ENCODE data around the gene FGGY.

FGGY gene

DNA sequence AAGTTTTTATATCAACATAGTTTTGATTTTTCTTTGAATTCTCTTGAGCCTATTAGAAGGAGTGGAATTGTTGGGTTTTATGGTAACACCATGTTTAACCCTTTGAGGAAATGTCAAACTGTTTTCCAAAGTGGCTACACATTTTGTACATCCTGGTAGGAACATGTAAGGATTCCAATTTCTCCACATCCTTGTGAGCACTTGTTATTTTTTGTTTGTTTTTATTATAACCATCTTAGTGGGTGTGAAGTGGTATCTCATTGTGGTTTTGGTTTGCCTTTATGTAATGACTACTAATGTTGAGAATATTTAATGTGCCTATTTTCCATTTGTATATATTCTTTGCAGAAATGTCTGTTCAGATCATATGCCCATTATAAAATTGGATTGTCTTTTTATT is 120.5 kb downstream of the FGGY start:
- no peak for DNase-seq

DNA sequence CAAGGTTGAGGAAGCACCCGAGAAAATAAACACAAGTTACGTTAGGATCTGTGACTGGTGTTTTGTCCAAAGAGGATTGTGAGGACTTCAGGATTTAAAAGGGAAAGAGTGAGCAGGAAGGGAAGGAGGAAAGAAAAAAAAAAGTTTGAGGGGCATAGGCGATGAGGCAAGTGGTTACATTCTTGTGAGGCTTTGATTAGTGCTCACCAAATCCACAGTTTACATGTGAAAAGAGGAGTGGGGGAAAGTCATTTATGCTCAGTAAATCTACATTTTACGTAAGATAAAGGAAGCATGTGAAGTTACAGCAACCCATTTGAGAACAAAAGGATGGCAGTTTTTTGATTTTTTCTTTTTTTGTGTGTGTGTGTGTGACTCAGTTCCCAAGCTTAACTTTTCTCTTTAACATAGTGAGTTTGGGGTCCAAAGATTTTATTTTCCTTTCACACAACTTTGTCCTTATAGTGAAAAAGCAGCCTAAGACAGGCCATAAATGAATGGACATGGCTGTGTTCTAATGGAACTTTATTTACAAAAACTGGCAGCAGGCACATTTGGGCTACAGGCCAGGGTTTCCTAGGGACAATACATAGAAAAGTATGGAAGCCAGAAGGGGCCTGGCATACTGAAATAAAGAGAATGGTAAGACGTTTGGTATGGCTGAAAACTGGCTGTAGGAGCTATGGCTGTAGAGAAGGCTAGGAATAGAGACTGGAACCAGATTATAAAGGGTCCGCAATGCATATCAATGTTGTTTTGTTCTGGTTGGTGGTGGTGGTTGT is 121.7 kb downstream of the FGGY start:
- DNase-seq = no peak

DNA sequence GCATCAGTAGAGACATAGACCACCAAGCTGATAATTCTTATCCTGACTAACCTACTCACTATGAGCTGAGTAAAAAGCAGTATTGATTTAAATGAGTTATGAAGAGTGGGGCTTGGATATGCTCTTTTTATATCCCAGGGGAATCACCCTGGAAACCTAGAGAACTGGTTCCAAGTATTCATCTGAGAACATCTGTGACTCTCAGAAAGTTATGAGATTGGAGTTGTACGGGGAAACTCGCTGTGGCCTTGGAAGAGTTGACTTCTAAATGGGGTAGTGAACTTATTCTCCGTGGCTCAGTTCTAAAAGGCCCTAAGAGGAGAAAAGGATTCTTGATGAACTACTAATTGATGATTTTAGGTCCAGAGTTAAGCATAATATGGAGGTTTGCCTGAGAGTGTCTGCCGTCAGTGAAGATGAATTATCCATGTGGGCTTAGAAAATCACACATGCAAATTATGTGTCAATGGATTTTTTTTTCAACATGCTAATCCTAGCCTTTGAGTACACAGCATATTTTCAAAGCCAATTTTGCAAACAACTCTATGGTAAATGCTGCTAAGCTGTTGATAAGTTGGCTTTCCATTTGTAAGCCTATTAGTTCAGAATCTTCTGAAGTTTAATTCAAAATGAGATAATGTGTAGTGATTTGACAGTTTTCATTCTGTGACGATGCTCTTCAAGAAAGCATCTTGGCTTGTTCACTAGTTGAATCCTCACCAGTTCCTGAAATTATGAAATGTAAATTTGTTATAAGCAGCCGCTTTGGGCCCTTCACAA is 122.7 kb downstream of the FGGY start:
- no peak for DNase-seq

DNA sequence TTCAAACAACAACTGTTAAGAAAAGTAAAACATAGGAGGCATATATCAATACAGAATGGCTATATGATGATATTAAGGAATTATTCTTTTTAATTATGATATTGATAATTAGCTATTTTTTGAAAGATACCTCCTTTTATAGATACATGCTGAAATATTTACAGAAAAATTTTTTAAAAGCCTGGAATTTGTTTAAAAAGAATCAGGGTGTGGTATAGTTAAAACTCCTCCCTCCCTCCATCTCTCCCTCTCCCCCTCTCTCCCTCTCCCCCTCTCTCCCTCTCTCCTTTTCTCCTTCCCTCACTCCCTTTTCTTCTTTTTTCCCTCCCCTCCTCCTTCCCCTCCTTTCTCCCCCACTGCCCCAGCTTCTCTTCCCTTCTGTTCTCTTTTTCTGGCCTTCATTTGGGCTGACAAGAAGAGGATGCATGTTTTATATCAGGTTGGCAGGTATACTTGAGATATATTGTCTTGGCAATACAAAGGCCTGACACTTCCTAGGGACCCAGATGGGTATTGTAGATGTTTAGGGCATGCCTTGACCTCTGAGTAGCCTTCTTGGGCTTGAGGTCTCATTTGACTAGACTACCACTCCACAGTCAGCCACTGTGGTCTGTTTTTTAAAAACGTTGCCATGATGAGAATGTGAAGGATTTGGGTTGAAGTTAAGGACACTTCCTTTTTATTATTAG is 124.5 kb downstream of the FGGY start:
- no peak for DNase-seq

DNA sequence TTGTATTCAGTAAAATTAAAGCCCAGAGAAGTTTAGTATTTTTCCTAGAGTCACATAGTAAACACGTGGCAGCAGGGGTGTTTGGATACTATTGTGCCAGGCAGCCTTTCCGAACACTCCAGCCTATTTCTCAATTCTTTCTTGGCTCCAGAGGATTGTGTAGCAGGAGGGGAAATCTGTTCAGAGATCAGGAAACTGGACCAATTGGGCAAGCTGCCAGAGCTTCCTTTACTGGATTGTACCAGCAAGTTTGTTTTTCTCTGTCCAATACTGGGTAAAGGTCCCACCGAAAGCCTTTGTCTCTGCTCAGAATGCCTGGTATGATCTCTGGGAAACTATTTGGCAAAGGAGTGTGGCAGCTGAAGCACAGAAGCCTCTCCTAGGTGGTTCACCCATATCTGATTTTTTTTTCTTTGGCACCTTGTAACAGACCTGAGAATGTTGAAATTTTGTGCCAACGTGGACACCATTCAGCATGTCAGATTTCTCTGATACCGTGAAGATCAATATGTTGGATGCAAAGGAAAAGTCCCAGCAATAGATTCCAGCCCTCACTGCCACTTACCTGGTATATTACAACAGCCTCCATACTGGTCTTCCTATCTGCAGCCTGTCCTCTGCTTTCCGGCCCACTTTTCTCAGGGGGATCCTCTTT is 126.2 kb downstream of the FGGY start:
- no peak for DNase-seq

DNA sequence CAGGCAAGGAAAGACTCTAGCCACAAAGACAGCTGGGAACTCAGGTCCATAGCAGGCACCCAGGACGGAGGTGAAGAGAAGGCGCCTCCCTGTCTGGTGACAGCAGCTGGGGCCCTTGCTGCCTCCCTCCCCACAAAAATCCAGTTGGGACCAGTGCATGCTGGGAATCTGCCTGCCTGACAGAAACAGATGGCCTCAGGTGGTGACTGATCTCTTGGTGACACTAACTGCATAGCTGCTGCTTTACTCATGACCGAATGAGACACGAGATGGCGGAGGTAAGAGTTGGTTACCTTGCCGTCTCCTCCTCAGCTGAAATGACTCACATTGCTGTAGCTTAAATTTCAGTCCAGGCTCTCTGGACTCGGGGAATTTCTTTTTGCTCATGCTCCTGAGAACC is 130.3 kb downstream of the FGGY start:
- DNase-seq = peak; percentile 95

DNA sequence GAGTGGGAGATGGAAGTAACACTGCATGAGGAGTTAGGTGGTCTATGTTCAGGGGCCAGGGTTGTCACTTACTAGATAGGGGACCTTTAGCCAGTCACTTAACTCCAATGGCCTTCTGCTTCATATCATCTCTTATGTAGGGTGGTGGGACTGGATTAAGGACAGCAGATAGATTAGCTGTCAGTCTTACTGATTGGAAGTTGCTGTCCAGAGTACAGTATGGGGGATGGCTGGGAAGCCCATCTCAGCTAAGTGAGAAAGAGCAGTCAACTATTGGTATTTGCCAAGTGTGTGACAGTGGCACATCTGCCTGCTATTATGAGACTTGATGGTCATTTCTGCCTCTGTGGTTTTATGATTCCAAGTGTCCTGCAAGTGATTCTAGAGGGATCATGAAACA is 130.9 kb downstream of the FGGY start:
- DNase-seq = no peak

DNA sequence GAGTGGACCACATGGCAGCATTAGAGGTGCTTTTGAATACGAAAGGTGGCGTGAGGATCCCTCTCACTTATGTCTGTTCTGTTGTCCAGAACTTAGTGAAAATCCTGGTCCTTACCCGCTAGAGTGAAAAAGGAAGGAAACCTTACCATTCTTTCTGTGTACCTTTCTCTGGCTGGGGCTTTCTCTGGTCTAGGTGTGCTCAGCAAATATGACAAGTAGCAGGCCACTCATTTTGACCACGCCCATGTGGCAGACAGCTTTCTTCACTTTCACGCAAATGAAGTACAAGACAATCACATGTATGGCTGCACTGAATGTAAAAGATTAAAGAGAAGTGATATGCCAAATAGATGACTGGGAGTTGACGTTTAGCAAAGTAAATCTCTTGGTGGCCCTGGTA is 131.9 kb downstream of the FGGY start:
- no peak for DNase-seq

DNA sequence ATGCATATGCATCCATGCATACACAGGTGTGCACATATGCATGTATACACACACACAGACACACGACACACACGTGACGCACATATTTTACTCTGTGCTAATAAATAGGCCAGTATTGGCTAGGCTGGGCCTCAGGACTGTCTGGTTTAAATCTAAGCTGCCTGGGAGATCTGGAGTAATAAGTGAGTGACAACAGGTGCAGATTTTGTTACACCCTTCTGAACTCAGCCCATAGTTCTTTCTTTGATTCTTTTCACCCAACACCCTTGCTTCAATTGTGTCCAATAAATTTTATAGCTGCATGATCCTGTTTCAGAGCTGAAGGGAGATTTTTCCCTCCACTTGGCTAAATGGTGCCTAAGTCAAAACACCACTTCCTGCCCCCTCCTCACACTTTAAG is 132.8 kb downstream of the FGGY start:
- DNase-seq = no peak

DNA sequence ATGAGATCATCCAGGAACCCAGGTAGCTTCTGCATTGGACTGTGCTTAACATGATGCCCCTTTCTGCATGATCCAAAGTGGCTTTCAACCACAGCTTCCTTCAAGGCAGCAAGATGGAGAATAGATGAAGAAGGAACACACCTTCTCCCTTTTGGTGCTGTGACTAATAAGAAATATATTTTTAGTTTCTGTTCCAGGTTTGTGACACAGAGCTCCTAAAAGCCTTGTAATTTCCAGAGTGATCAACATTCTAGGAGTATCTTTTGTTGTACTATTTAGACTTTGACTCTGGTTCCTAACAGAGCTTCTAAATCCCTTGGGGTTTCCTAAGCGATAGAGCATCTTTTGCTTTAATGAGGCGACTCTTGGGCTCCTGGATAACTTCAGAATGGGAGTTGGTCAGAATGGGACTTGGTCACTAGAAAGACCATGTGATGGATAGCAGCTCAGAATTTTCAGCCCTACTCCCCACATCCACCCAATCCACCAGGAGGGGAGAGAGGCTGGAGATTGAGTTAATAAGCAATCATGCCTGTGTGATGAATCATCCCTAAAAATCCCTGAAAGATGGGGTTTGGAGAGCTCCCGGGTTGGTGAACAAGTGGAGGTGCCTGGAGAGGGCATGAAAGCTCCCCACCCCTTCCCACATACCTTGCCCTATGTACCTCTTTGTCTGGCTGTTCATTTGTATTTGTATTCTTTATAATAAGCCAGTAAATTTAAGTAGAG is 134.8 kb downstream of the FGGY start:
- no peak for DNase-seq

DNA sequence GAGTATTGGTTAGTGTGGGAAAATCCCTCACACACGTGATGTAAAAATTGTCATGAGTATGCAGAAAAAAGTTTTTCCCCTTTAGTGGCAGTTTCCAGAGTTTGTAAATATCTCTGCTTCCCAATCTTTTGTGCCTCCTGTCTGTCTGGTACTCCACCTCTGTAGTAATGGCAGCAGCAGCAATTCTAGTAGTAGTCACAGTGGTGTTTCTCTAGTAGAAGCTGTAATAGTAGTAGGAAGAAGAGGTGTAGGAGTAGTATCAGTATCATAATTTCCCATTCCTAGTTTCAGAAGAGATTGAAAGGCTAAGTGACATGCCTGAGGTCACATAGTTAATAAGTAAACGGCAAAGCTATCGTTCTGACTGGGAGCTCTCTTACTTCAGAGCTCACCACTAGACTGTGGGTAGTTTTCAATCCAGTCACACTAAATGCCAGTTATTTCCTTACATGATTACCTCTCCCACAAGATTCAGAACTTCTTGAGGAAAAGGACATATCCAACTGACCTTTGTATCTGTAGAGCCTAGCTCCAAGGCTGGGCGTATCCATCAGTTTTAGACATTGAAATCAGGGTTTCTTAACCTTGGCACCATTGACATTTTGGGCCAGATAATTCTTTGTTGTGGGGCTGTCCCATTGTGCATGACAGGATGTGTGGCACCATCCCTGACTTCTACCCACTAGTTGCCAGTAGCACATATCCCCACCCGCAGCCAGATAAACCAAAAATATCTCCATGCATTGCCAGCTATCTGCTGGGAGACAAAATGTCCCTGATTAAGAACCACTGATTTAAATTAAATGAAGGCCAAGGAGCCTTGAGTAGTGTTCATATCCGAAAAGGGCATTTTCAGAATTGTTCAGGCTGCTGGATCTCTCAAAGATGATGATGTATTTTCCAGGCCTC is 135.9 kb downstream of the FGGY start:
- DNase-seq = no peak

DNA sequence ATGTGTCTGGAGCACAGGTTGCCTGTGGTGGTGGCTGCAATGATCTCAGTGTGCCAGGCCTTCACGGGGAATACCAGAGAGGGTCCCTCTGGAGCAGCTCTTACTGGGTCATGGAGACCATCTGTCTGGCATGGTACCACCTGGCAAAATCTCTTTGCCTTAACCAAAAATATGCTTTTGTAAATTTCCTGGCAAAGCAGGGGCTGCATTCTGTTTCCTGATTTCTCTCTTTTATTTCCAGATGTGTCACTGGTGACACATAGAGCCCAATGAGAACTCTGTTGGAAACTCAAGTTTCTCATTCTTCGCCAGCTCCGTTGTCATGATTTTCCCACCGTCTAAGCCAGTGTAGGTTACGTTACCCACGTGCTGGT is 136.5 kb downstream of the FGGY start:
- DNase-seq = no peak

DNA sequence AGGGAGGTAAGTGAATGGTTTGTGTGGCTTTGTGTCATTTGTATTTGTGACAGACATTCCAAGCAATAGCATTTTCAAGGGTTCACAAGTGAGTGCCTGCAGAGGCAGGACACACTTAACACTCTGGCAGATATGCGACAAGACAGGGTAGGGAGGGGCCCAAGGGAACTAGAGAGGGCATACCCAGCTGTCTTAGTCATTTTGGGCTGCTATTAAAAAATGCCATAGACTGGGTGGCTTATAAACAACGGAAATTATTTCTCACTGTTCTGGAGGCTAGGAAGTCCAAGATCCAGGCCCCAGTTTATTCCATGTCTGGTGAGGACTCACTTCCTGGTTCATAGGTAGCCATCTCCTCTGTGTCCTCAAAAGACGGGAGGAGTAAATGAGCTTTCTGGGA is 137.4 kb downstream of the FGGY start:
- peak; percentile 69 for DNase-seq

DNA sequence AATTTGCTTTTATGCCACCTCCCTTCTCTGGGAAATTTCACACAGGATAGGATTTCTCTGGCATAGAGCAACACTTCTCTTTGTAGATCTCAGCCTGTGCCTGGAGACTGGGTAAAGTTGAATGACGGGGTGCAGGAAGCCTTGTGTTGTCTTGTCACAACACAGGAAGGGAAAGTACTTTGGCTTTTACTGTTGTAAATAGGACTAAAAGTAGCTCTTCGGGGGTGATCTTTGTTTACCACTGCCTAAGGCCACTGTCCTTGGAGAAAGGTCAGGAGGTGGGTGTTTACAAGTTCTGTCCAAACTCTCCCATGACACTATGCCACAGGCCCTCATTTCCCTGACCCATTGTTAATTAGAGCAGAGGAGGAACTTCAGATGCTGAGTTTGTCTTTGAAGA is 139.7 kb downstream of the FGGY start:
- DNase-seq = no peak

DNA sequence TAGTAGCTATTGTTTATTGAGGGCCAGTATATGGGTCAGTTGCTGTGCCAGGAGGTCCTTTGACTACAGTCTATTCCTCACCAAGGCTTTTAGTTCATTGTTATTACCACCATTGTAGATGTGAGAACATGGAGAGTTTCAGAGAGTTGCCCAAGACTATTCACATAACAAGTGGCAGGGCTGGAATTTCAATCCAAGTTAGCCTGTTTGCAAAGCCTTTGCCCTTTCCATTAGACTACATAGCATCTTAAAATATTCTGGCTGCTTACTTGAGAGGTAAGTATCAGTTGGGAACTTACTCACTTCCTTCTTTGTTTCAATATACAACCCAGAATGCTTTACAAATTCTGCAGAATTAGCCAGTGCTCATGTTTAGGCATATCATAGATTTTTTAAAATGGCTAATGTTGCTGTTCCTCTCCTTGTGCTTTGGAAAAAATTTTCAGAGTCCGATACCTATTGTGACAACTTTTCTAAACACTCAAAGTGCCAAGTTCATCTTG is 141.2 kb downstream of the FGGY start:
- DNase-seq = no peak

DNA sequence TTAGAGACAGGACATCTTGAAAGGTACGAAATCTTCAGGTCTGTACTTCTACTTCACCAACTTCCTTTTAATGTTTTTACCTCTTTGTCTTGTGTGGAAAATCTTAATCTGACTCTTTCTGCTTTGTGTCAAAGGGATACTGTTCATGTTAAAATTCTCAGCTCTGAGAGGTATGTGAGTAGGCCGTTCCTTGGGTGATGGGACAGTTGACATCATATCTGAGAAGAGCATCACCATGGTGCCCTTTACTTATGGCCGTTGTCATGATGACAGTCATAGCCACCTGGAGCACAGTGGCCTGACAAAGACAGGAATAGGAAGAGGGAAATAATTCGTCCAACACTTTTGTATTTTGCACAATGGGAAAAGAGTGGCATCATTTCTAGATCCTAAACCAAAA is 145.6 kb downstream of the FGGY start:
- DNase-seq = no peak

DNA sequence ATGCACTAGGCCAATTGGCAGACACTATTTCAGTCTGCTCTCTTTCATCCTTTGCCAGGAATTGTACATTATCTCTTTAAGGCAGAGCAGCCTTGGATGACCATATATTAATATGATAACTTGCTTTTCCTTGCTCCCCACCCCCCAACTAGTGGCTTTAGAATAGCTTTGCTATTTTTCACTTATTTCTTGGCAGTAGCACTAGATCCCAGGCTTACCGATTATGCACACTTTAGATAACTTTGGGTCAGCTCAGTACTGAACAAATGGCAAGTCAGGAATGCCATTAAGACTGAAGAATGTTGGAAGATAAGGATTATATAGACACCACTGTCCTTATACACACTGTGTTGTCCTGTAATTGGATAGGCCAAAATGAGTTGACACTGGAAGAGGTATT is 146.4 kb downstream of the FGGY start:
- no peak for DNase-seq

DNA sequence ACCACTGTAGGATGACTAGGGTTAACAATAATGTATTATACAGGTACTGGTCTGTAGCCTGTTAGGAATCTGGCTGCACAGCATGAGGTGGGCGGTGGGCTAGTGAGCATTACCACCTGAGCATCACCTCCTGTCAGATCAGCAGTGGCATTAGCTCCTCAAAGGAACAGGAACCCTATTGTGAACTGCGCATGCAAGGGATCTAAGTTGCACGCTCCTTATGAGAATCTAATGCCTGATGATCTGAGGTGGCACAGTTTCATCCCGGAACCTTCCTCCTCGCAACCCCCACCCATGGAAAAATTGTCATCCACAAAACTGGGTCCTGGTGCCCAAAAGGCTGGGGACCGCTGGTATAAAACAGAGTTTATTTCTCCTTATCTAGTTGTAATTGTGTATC is 147.6 kb downstream of the FGGY start:
- DNase-seq = no peak

DNA sequence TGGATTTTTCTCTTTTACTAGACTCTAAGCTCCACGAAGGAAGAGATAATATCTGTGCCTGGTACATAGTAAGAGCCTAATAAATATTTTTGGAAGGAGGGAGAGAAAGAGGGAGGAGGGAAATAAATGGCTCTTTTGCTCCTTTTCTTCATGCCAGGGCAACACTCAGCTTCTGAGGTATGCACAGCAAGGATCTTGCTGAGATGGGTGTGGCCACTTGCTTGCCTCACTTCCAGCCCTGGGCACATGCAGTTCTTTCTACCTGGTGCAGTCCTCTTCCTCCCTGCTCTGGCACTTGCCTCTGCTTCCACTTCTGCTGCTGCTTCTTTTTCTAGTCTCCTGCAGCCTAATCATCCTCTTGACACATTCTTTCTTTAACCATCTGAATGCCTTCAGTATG is 148.1 kb downstream of the FGGY start:
- no peak for DNase-seq

DNA sequence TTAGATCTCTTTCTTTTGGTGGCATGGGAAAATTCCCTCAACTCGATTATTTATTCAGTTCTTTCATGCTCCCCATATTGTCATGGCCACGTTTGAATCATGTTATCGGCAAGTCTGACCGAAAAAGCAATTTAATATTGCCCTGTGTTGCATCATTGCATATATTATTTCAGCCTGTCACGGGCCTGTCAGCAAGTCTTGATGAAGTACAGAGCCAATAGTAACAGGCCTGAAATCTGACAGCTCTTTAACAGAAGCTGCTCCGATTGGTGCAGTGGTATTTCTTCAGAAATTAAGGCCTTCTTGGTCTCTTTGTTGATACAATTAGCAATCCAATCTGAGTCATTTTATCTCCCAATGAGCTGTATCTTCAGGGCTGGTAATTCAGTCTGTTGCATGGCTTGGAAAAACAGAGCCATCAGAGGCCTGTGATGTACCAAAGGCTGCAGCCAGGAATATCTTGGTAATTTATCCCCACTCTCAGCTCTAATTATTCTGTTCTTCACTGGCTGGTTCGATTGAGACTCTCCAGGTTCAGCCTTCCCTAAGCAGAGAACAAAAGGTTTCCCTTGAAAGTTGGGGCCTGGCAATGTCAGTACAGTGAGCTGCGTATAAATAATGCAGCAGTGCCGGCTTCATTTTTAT is 149.5 kb downstream of the FGGY start:
- DNase-seq = peak; percentile 63

DNA sequence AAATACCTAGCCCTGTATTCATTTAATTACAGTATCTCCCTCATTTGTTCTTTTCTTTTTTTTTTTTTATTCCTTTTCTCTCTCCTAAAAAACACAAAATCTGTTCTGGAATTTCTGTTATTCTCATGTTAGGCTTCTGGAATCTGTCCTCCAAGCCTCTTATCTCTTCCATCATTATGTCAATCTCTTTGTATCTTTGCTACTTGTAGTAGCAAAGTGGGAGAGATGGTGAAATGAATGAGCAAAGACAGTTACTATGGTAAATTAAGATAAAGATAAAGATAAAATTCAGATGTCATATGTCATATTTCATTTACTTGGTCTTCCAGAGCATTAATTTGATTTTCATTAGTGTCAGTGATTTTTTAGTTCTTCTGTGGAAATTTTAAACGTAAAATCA is 155.1 kb downstream of the FGGY start:
- no peak for DNase-seq
